Measurements from ENCODE around the gene TSSC4.

DNA sequence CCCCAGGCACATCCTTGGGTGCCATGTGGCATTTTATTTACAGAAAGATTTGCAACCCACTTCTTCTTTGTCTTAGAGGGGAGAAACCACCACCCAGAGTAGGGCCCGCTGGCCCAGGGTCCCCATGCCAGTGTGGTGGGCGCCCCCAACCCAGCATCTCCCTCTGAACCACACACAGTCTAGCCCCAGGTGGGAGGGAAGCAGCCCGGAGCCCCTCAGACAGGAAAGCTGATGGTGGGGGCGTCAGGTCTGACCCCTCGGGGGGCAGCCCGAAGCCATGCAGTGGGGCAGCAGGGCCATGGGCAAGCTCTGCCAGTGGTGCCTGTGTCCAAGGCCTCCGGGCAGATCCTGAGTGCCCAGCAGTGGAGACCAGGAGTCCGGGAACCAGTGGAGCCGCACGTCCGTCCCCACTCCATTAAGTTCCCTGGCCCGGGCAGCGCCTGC, 32.1 kb downstream of the TSSC4 start:
- TF ChIP-seq ZNF607 (CRISPR knock-in tag; IDR thresholded peaks at IDR 0.05; ENCODE audit: borderline replicate concordance) (no peak), ZNF816 (CRISPR knock-in tag; IDR thresholded peaks at IDR 0.05; ENCODE audit: borderline replicate concordance) (no peak)

All from HepG2 (cell line).